ENCODE measurements around the gene GID8. TPM values are rescaled to one million over a fixed set of nuclear protein-coding genes. Genes with fewer than 3 reads are reported as not detected.

Gene GID8
- total RNA-seq, 1 experiment from 2014 or later, result 35.6 TPM

DNA sequence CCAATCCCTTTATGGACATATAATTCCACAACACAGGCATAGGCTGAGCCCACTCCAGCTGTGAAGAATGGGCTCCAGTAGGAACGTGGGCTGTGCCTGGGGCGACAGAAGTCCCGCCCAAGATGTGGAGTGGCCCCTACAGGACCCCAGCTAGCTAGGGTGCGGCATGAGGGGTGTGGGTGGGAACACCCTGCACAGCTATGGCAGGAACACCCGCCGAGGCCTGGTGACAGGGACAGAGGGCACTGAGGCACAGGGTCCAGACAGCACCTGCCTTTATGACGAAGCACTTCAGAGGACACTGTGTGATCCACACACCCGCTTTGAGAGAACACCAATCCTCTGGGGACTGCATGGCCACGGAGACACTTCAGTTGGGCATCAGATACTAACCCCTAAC, 48.1 kb upstream of the GID8 start:
- BruUV-seq (replicated peaks), result no TSS peak
- no peak overlapping the region for H3K4me2 ChIP-seq (ENCODE audit: low read length)
- H4K20me1 ChIP-seq (ENCODE audit: insufficient read depth), result no peaks in the 10 kb centered on the region
- intact Hi-C loops (cut with micrococcal nuclease), result no loop called here
- no peaks in the 10 kb centered on the region for H3K4me1 ChIP-seq (ENCODE audit: control insufficient read depth in 1 of 2, insufficient read depth in 2 of 2, low read length in 2 of 2)
- H3K9ac ChIP-seq (ENCODE audit: low read length), result no peak overlapping the region
- H3K9me3 ChIP-seq (ENCODE audit: control insufficient read depth in 1 of 2, insufficient read depth in 1 of 2, low read depth in 1 of 2, low read length in 2 of 2), result no peaks in the 10 kb centered on the region
- no peak overlapping the region for H2AFZ ChIP-seq (ENCODE audit: low read depth, low read length, poor library complexity, severe bottlenecking)
- ChIA-PET CTCF (interaction anchor here (1.2 to 1.6 kb wide), 2 partner anchors 67 to 119 kb away, joined by 3 read pairs; no protein-coding TSS in a partner anchor), POLR2A (no interaction called here), RAD21 (ENCODE audit: low non-redundant PET in 1 of 2, low total read pairs in 2 of 2, uncharacterized antibody in 2 of 2, unreplicated experiment in 2 of 2) (no interaction called here)
- H3K27ac ChIP-seq (ENCODE audit: low read depth, low read length), result no peak overlapping the region
- no peaks in the 10 kb centered on the region for H3K27me3 ChIP-seq (ENCODE audit: insufficient read depth, low read length)
- DNase-seq (ENCODE audit: low read depth, low spot score) (no peak), ATAC-seq (no peak)
- H3K9me2 ChIP-seq (ENCODE audit: insufficient read depth), result no peaks in the 10 kb centered on the region
- H3K36me3 ChIP-seq (ENCODE audit: control insufficient read depth in 1 of 2, insufficient read depth in 2 of 2, low read length in 2 of 2), result peaks cover 45 to 58% of the 10 kb centered on the region in 2 experiments
- no peaks in the 10 kb centered on the region for H3K79me2 ChIP-seq (ENCODE audit: insufficient read depth, low read length)
- no peak for TF ChIP-seq EZH2phosphoT487 (IDR thresholded peaks at IDR 0.05; ENCODE audit: borderline replicate concordance)
- no peak overlapping the region for H3K4me3 ChIP-seq (replicated peaks in 1 of 2; ENCODE audit: low read depth in 1 of 2, low read length in 2 of 2)

- RAD21 ChIA-PET (ENCODE audit: low non-redundant PET in 1 of 2, low total read pairs in 2 of 2, uncharacterized antibody in 2 of 2, unreplicated experiment in 2 of 2), result no interaction called here
- Histone ChIP-seq H3K4me3 (replicated peaks in 1 of 2; ENCODE audit: low read depth in 1 of 2, low read length in 2 of 2) (no peak overlapping the region), H4K20me1 (ENCODE audit: insufficient read depth) (no peaks in the 10 kb centered on the region), H3K79me2 (ENCODE audit: insufficient read depth, low read length) (no peaks in the 10 kb centered on the region), H3K36me3 (ENCODE audit: control insufficient read depth in 1 of 2, insufficient read depth in 2 of 2, low read length in 2 of 2) (peaks cover 47 to 59% of the 10 kb centered on the region in 2 experiments), H3K27ac (ENCODE audit: low read depth, low read length) (no peak overlapping the region), H3K9ac (ENCODE audit: low read length) (no peak overlapping the region), H3K9me2 (ENCODE audit: insufficient read depth) (no peaks in the 10 kb centered on the region), H3K4me2 (ENCODE audit: low read length) (no peak overlapping the region), H3K9me3 (ENCODE audit: control insufficient read depth in 1 of 2, insufficient read depth in 1 of 2, low read depth in 1 of 2, low read length in 2 of 2) (no peaks in the 10 kb centered on the region), H2AFZ (ENCODE audit: low read depth, low read length, poor library complexity, severe bottlenecking) (no peak overlapping the region), H3K4me1 (ENCODE audit: control insufficient read depth in 1 of 2, insufficient read depth in 2 of 2, low read length in 2 of 2) (no peaks in the 10 kb centered on the region), H3K27me3 (ENCODE audit: insufficient read depth, low read length) (no peaks in the 10 kb centered on the region)
- CTCF ChIA-PET, result interaction anchor here (1.2 to 1.6 kb wide), 2 partner anchors 68 to 119 kb away, joined by 3 read pairs; no protein-coding TSS in a partner anchor
- BruUV-seq (replicated peaks), result no TSS peak
- DNase-seq (ENCODE audit: low read depth, low spot score) (no peak), ATAC-seq (no peak)
- POLR2A ChIA-PET, result no interaction called here
- TF ChIP-seq, protein P1, sequence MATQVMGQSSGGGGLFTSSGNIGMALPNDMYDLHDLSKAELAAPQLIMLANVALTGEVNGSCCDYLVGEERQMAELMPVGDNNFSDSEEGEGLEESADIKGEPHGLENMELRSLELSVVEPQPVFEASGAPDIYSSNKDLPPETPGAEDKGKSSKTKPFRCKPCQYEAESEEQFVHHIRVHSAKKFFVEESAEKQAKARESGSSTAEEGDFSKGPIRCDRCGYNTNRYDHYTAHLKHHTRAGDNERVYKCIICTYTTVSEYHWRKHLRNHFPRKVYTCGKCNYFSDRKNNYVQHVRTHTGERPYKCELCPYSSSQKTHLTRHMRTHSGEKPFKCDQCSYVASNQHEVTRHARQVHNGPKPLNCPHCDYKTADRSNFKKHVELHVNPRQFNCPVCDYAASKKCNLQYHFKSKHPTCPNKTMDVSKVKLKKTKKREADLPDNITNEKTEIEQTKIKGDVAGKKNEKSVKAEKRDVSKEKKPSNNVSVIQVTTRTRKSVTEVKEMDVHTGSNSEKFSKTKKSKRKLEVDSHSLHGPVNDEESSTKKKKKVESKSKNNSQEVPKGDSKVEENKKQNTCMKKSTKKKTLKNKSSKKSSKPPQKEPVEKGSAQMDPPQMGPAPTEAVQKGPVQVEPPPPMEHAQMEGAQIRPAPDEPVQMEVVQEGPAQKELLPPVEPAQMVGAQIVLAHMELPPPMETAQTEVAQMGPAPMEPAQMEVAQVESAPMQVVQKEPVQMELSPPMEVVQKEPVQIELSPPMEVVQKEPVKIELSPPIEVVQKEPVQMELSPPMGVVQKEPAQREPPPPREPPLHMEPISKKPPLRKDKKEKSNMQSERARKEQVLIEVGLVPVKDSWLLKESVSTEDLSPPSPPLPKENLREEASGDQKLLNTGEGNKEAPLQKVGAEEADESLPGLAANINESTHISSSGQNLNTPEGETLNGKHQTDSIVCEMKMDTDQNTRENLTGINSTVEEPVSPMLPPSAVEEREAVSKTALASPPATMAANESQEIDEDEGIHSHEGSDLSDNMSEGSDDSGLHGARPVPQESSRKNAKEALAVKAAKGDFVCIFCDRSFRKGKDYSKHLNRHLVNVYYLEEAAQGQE (IDR thresholded peaks at IDR 0.05; ENCODE audit: low read depth), result no peak
- no peak for TF ChIP-seq EZH2 (IDR thresholded peaks at IDR 0.05)
- TF ChIP-seq JUND (IDR thresholded peaks at IDR 0.05), result no peak
- TF ChIP-seq CTCF (IDR thresholded peaks at IDR 0.05 in 2 of 3, conservative IDR thresholded peaks at IDR 0.05 in 1 of 3; ENCODE audit: borderline replicate concordance in 1 of 3, insufficient read depth in 1 of 3, low read depth in 2 of 3, low read length in 2 of 3), result no peak
- no peak for TF ChIP-seq CEBPB (IDR thresholded peaks at IDR 0.05; ENCODE audit: low read depth)
- intact Hi-C loops (cut with micrococcal nuclease), result no loop called here
Observed at GRCh38 chr20:62890444-62890843, 47.5 kb upstream of the GID8 start.
